ENCODE results near the gene CTAGE9.

DNA sequence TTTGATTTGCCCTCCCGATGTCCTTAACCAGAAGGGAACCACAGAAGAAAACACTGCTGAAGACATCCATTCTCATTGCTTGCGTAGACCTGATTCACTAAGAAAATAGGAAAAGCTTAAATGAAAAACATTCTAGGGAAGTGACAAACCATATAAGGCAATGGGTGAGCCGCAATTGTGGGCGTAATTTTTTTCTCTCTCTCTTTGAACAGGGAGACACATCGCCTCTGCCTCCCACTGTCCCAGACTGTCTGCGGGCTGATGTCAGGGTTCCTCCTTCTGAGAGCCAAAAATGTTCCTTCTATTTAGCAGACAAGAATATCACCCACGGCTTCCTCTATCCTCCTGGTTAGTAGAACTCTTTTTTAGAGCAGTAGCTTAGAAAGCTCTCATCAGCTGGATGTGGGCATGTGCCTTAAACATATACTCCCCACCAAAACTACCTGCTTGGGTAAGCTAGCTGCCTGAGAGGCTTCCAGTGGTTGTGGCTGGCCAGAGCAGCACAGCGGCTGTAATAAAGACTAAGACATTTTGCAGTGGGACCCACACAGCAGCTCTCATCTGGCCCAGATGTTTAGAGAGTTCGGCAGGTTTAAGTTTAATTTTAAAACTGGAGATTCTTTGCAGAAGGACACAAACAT, 22.7 kb upstream of the CTAGE9 start:
- no peak for TF ChIP-seq EZH2 (IDR thresholded peaks at IDR 0.05; ENCODE audit: borderline replicate concordance, insufficient read depth, low read depth, low read length, poor library complexity, severe bottlenecking)
- TF ChIP-seq, protein P1, sequence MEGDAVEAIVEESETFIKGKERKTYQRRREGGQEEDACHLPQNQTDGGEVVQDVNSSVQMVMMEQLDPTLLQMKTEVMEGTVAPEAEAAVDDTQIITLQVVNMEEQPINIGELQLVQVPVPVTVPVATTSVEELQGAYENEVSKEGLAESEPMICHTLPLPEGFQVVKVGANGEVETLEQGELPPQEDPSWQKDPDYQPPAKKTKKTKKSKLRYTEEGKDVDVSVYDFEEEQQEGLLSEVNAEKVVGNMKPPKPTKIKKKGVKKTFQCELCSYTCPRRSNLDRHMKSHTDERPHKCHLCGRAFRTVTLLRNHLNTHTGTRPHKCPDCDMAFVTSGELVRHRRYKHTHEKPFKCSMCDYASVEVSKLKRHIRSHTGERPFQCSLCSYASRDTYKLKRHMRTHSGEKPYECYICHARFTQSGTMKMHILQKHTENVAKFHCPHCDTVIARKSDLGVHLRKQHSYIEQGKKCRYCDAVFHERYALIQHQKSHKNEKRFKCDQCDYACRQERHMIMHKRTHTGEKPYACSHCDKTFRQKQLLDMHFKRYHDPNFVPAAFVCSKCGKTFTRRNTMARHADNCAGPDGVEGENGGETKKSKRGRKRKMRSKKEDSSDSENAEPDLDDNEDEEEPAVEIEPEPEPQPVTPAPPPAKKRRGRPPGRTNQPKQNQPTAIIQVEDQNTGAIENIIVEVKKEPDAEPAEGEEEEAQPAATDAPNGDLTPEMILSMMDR (IDR thresholded peaks at IDR 0.05), result no peak
